ENCODE data around the gene CALHM3. TPM values are rescaled to one million over a fixed set of nuclear protein-coding genes. Genes with fewer than 3 reads are reported as not detected.
A peak's percentile ranks its signal among the peaks of the same experiment; 100 is the strongest.

CALHM3 gene
- total and polyA plus RNA-seq, 2 of the 13 experiments (the other 11 are each of a cell fraction or from before 2014, with no cell fraction given), result not detected

GRCh38 chr10:103512591-103513379 is 33.7 kb upstream of the CALHM3 start (continued):
- TF ChIP-seq ZBTB44 (CRISPR knock-in tag; IDR thresholded peaks at IDR 0.05) (no peak), MXD3 (CRISPR knock-in tag; IDR thresholded peaks at IDR 0.05) (no peak), FOXA1 (IDR thresholded peaks at IDR 0.05) (no peak), FOXA1 (CRISPR knock-in tag; IDR thresholded peaks at IDR 0.05) (0 out of 2 replicates have a peak, but pooled peaks have one; percentile 6), ZBTB7B (CRISPR knock-in tag; IDR thresholded peaks at IDR 0.05) (0 out of 2 replicates have a peak, but pooled peaks have one; percentile 23), MEIS2 (CRISPR knock-in tag; IDR thresholded peaks at IDR 0.05) (peak; percentile 39; the same call in 1 of the 2 replicates), MED8 (CRISPR knock-in tag; IDR thresholded peaks at IDR 0.05; ENCODE audit: insufficient replicate concordance) (no peak), ZFY (CRISPR knock-in tag; IDR thresholded peaks at IDR 0.05) (no peak), PAF1 (CRISPR knock-in tag; IDR thresholded peaks at IDR 0.05) (no peak), SAP130 (CRISPR knock-in tag; IDR thresholded peaks at IDR 0.05; ENCODE audit: low read depth) (peak; percentile 37; the same call in 1 of the 2 replicates), CREB3 (CRISPR knock-in tag; IDR thresholded peaks at IDR 0.05) (no peak), RXRA (CRISPR knock-in tag; IDR thresholded peaks at IDR 0.05) (no peak), DR1 (CRISPR knock-in tag; IDR thresholded peaks at IDR 0.05) (no peak), BHLHE40 (IDR thresholded peaks at IDR 0.05; ENCODE audit: low read length) (no peak), ZSCAN20 (CRISPR knock-in tag; IDR thresholded peaks at IDR 0.05; ENCODE audit: borderline replicate concordance) (no peak), EP300 (IDR thresholded peaks at IDR 0.05; ENCODE audit: low read depth in 2 of 2, low read length in 2 of 2) (0 out of 4 replicates have a peak, but pooled peaks of 1 of the 2 experiments have one; percentile 15), EP300 (CRISPR knock-in tag; IDR thresholded peaks at IDR 0.05; ENCODE audit: borderline replicate concordance) (no peak), GTF3A (CRISPR knock-in tag; conservative IDR thresholded peaks at IDR 0.05) (no peak), FOXP1 (IDR thresholded peaks at IDR 0.05) (no peak), FOXP1 (CRISPR knock-in tag; IDR thresholded peaks at IDR 0.05) (peak; percentile 39; the same call in 1 of the 2 replicates), JUN (CRISPR knock-in tag; IDR thresholded peaks at IDR 0.05) (no peak), SALL1 (CRISPR knock-in tag; IDR thresholded peaks at IDR 0.05) (peak; percentile 12; the same call in 1 of the 2 replicates), TBP (CRISPR knock-in tag; IDR thresholded peaks at IDR 0.05) (no peak), ZNF547 (CRISPR knock-in tag; IDR thresholded peaks at IDR 0.05) (no peak), ZNF326 (CRISPR knock-in tag; IDR thresholded peaks at IDR 0.05; ENCODE audit: borderline replicate concordance) (no peak), SNAPC5 (CRISPR knock-in tag; IDR thresholded peaks at IDR 0.05; ENCODE audit: borderline replicate concordance) (no peak), NFYB (CRISPR knock-in tag; IDR thresholded peaks at IDR 0.05) (no peak)
